Measurements from ENCODE around the gene BCAR3.

The BCAR3 gene

DNA sequence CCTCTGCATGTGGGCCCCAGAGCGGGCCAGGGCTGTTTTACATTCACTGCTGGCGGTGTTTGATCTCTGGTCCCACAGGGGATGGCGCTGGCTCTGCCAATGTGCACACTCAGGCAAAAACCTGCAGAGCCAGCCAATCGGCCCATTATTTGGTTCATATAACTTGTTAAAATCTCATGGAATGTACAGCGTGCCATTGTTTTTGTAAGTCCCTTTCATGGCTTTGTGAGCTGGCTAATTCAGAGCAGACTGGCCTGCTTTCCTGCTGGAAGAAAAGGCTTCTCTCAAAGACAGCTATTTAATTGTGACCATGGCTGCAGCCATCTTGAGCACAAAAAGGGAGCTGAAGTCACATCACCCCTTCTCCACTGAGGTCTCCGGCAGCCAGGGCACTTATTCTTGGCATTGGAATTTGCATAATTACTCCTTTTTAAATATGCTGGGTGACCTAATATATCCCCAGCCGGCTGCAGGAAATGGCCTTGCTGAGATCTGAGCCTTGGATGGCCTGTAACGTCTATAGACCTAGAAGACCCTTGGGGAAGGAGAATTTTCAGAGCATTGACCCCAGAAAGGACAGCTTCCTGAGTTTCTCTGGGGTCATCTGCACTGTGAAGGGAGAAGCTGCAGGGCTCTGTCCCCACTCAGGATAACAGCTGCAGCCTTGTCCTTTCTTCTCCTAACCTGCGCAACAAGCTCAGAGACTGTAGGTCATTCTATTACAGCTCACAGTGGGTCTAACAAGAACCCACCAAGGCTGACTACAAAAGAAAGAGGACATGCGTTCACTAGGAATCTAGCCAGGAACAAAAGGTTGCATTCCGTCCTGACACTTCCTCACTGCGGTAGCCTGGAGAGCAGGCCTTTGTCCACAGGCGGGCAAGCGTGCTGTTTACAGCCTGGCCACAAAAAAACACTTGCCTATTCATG is 45.8 kb downstream of the BCAR3 start:
- no peak for DNase-seq

DNA sequence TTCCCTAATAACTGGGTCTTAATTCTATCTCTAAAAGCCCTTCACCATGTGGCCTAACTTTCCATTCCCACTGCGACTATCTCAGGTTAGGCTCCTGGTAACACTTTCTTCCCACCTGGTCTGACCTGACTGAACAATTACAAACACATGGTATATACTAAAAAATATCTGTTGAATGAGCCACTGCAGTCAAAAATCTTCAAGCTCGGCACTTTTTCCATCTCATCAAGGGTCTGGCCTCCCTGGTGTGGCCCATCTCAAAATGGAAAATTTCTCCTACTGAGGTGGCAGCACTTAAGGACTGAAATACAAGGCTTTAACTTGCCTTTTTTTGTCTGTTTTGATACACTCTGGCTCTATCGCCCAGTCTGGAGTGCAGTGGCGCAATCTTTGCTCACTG is 48.3 kb downstream of the BCAR3 start:
- no peak for DNase-seq

DNA sequence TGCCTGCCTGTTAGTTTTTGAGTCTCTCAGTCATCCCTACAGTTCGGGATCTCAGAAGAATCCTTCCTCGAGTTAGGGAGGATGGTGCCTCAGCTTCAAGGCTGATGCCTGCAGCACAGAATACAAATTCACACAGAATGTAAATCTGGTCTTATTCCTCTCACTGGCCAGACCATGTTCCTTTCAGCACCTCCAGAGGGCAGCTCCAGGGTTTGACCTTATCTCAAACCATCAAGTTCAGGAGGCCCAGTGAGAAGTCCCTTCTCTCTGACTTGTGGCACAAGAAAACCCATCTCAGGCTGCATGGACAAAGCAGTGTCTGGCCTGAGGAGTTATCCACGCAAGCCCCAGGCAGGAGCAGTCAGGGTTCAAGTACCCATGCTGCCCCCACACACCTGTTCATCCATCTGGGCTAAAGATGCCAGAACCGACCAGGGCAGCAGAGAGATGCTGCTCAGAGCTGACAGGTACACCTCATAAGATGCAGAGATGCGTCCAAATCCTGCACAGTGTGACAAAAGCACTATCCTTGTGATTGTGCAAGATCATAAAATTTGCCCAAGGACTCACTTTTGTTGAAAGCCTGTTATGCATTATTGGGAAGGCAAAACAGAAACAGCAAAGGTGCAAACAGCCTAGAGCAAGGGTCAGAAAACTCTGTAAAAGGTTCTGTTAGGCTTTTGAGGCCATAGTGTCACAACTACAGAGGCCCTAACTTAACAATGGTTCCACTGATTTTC is 49.8 kb downstream of the BCAR3 start:
- no peak for DNase-seq

DNA sequence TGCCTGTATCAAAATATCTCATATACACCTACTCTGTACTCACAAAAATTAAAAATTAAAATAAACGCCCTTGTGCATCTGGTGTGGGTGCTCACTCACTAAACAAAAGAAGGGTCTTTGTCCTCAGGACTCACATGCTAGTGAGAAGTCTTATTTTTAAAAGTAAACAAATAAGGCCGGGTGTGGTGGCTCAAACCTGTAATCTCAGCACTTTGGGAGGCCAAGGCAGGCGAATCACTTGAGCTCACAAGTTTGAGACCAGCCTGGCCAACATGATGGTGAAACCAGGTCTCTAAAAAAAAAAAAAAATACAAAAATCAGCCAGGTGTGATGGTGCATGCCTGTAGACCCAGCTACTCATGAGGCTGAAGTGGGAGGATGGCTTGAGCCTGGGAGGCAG is 51.5 kb downstream of the BCAR3 start:
- no peak for DNase-seq

DNA sequence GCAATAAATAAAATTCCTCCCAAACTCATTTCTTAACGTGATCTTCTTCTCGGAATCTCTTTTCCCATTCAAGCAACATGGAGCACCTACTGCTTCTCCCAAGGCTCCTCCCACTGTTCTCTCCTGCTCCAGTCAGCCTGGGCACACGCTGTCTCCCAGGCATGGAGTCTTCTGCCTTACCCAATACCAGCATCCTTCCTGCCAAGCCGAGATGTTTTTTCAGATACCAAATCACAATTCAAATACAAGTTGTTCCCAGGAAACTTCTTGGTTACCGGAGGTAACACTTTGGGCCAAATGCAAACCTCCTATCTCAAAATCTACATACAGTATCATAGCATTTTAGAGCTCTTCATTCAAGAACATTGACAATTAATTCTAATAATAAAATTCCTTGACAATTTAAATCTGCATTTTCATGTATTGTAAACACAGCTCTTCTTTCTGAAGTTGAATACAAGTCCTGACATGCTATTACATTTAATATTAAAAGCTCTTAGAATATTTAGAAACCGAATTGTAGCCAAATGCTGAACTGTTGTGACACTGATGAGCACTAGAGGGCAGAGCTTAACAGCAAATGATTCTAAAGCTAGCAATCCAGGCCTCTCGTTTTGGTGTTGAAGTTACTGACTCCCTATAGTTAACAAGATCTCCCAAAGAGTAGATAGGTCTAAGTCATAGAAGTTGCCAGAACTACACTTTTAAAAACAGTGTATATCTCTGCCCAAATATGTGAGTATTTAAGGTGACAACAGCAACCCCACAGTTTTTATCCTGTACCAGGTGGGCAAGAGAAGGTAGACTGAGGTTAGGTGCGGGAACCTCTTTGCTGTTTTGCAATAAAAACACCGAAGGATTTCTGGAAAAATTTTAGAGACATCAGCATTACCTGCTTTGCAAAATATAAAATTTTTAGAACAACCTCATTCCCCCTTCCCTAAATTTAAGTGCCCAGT is 52.3 kb downstream of the BCAR3 start:
- DNase-seq = peak; percentile 75

DNA sequence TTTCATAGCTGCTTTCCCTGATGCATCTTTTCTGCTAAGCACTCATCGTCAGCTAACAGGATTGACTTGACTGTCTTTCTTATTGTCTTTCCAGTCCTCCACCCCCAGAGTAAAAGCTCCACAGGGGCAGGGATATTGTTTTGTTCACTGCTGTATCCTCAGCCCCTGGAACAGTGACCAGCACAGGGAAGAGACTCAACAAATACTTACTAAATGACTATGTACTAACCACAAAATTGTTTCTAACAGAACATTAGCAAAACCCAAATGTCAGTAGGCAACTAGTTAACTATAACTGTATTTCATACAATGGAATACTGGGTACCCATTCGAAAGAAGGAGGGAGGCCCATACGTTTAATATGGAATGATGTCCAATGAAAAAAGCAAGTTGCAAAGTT is 53.0 kb downstream of the BCAR3 start:
- no peak for DNase-seq

DNA sequence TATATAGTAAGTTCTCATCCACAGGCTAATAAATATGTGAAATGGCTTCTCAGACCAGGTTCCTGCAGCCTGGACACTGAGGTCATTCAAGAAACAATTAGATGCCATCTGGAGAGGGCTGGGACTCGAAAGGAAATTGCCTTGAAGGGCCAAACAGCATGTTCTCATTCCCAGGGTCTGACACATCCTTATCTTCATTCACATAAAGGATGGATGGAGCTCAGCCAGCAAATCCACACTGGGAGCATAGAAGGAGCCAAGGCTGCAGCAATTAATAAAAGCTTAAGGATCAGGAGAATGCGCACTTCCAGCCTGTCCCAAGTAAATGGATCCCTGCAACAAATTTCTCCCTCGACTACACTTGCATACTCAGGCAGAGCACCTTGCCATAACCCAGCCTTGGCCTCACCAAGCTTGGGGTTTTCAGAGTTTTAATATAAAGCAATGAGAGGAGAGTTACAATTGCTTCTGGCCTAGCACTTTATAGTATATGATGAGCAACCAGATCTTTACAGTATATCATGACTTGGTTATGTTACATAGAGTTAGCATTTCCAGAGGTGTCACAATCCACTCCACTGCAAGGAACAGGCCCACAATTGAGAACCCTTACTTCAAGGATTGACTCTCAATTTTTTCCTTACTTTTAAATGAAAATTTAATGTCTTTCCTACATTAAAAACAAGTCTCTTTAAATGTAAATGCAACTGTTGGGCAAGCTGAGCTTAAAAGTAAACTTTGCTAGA is 55.9 kb downstream of the BCAR3 start:
- peak; percentile 89 for DNase-seq

DNA sequence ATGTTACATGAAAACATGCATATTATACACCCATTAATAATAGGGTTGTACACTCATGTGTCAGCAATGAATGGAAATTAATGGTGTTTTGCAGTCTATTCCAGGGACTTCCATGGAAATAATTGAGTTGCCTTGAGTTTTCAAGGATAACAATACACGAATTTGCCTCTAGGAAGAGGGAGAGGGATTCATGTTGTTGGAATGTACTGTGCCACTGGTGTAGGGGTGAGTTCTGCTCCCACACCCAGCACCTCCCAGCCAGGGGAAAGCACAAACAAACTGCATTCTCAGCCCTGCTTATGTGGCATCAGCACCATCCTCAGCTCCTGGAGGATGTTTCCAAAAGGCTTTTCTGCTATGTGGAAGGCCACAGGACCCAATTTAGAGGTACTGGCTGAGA is 57.8 kb downstream of the BCAR3 start:
- peak; percentile 77 for DNase-seq

DNA sequence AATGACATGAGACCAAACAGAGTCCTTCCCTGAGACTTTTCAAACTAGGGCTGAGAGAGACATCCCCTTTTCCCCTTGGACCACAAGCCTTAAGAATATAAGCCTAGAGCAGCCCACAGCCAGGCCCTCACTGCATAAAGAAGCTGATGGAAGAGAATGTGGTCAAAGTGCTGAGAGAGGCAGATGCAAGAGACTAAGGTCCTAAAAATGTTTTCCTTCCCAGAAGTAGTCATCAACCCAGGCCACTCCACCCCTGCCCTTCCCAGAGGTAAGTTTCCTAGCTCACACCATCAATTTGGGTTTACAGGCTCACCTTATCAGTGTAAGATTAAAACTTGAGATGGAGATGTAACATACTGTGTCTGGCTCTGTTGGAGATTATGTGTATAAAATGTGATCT is 58.2 kb downstream of the BCAR3 start:
- no peak for DNase-seq

DNA sequence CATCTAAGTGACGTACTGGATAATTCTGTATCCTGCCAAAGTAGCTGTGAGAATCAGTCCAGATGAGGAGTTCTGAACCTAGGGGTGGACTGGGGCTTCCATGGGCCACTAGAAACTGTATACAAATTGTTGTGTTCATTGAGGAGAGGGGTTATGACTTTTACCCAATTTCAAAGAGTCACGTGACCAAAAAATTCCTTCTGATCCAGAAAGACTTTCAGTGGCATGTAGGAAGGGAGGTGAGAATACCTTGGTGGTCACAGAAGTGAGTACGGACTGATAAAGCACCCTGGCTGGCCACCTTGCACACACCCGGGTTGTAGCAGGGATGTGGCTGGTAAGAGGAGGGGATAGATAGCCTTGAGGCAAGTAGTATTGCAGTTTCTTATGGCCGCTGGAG is 60.4 kb downstream of the BCAR3 start:
- no peak for DNase-seq

DNA sequence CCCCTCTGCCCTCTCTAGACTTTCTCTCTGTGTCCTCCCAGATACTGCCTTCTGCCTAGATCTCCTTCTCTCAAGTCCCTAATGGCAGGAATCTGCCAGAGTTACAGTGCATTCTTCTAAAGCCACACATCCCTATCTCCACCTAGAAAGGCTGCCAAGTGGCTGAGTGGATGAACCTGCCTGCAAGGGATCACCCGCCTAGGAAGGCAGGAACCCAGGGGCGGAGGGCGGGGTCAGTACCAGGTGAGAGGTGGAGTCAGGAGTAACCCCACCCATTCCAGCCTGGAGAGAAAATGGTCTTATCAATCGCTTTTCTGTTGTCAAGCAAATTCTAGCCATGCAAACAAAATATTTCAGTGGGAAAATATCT is 60.8 kb downstream of the BCAR3 start:
- DNase-seq = no peak

DNA sequence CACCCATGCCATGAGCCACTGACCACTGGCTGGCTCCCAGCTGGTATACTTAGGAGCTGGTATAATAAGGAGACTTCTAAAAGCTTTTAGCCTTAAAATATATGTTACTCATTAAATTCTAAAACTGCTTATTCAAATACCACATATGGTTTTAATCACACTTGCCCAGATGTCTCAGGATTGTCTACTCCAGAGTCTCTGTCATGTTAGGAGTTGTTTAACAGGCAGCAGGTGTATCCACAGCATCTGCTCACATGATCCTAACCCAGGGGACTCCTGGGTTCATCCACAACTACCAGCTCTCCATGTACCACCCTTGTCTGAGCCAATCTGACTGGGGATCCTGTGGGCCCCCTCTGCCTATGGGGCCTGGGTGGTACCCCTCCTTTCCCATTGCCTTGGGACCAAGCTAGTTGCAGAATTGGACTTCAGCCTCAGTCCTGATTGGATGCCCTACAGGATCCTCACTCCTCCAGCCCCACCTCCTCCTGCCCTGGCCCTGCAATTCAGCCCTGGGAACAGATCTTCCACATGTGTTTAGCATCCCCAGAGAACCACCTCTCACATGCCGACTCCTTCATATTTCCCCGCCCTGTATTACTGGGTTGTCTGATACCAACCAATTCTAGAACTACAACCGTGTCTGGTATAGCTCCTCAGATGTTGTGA is 61.3 kb downstream of the BCAR3 start:
- peak; percentile 77 for DNase-seq

DNA sequence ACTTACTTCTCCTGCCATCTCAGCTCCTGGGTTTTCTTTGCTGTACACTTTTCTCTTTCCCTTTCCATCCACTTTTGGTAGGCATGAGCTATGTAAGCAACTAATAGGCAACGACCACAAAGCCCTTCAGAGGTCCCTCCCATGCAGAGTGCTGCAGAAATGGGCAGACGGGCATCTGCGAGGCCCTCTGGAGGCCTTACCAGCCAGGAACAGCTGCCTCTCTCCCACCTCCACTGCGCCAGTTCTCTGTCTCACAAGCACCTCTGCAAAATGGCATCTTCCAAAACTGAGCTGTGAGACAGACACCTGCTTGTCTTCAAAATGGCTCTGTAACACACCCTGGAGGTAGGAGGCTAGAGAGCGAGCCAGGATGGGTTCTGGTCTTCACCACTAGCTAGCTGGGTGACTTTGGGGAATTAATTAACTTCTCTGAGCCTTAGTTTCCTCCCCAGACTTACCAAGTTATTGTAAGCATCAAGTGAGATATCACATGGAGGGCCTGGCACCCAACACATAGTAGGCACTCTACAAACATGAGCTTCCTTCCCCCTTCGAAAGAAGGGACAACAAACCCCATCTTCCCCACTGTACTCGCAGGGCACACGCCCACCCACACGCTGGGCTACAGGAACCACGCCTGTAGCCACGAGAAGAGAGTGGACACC is 62.0 kb downstream of the BCAR3 start:
- no peak for DNase-seq

DNA sequence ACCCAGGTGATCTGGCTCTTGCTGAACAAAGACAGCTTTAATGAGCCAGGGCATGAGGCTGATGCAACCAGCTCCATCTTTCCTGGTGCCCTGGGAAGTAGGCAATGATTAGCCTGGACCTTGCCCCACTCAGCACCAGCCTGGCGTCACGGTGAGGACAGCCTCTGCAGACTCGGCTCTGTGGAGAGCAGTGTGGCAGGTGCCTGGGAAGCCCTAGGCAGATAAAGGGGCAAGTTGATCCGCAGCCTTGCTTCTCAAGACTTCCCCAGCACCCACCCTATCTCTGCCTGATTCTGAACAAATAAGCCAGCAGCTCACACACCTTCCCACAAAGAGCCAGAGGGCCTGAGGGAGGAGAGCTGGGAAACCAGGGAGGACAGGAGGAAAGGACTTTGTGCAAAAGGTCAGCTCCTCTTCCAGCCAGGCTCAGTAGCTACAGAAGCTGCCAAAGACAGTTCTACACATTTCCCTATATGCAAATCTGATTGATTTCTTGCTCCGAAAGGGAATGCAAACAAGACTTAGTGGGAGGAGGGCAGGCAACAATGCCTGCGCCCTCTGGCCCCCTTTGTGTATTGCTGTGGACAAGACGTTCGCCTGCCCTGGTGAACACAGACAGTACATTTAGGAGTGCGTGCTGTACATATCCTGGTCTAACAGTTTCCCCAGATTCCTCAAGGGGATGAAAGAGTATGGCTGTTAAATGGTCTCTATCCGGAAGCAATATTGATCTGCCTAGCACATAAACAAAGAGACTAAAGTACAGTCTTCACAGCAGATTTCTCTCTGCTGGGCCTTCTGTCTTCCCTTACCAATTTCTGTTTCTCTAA is 63.8 kb downstream of the BCAR3 start:
- DNase-seq = no peak

DNA sequence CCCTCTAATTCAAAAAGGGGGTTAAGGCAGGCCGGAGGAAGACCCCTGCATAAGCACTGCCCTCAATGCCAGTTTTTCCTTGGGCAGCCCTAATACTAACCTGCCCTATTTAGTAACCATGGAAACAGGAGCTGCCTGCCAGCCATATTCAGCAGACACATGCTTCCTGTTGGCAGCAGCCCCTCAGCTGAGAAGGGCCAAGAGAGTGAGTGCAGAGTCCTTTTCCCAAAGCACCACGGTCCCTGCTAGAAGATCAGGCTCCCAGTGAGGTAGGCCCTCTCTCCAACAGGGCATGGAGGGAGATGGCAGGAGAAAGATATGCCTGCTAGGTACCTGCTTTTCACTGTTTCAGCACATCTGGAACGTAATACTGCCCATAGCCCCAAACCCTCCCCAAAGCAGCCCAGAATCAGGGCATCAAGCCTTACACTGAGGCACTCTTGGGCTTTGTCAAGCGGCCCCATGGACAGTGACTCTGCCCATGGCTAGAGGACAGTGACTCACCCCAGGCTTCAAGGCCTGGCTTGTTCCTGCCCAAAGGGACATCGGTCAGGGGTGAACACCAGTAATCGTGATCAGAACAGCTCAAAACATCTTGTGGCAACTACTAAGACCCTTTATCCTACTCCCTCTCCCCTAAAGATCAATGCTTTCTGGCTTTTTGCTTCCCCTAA is 64.5 kb downstream of the BCAR3 start:
- DNase-seq = no peak

DNA sequence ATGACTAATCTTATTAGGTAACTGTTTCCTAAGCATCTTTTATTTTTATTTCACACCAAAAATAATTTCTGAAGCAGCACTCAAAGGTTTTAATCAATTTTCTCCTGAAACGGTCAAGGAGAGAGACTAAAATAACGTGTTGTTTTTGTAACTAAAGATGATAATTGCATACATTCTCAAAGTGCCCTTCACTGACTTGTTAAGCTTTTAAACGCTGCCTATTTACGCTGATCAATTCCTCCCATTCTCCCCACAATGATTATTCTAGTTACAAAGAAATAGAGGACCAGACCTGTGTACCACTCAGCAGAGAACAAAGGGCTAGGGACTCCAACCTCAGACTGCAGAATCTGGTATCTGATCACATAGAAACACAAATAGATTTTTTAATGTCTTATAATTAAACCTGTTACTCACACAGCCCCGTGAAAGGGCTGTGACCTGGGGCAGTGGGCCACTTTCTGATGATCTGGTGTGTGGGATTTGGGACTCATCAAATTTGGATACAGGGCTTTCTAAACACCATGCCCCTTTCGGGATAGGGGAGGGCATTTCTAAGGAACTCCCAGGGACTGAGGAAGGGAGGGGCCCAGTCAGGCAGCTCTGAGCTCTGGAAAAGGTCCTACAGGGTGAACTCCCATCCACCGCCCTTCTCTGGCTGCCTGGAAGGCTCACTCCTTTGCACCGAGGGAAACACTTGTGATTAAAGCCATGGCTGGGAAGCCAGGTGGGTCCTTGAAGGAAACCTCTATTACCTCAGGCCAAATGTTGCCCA is 65.2 kb downstream of the BCAR3 start:
- DNase-seq = no peak

DNA sequence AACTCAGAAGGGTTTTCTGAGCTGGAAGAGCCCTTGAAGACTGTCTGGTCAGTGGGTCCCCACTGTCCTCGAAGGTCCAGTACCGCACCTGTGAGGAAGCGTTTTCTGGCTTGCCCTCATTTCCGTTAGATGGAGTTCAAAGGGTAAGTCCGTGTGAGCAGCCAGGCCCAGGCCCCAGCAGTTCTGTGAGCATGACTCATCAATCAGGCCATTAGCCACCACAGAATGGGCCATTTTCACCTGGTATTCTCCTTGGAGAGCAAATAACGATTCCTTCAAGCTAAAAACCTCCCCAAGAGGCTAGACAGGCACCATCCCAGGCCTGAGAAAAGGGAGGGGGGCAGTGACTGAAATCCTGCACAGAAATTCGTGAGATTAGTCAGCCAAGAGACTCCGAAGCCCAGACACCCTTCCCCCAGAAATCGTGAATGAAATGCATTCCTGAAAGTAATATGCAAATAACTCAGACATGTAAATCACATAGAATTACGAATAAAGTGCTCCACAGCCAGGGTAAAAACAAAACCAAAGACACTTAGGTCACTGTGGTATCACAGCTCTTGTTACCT is 66.0 kb downstream of the BCAR3 start:
- DNase-seq = peak; percentile 96

DNA sequence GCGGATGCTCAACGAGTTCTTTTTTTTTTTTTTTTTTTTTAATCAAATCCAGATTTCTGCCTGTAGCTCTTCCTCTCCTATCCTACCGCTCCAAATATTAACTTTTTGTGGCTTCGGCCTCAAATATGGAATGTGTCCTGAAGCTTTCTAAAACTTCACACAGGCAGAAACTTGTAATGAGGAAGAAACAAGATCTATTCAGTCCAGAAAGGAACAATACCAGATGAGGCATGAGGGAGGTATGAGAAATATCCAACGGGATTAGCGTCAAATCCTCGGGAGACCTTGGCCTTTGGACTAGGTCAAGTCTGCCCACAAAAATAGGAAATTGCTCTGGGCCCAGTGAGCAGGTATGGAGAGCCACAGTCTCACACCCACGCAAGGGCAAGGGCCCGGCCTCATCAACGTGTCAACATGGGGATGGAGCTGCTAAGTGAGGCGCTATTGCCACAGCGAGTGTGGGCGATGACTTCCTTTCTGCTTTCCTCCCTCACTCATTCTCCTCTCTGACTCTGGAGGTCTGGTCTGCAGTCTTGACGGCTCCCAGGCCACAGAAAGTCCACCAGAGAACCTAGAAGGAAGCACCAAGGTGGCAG is 66.6 kb downstream of the BCAR3 start:
- DNase-seq = peak; percentile 97
